IMR-90 (cell line): Measurements from ENCODE around the gene DNAJC5G. TPM values are rescaled to one million over a fixed set of nuclear protein-coding genes. Genes with fewer than 3 reads are reported as not detected.

Experiments
- ATAC-seq: fragments of 200-7000 bp; cut with Tn5 transposase; 2 replicates; pipeline ENCODE4 v1.9.1; 2020; ENCODE audit warnings: low read depth, mild to moderate bottlenecking, moderate library complexity
- BruUV-seq: library from RNA; stranded (reverse); fragments of 400-500 nt; replicated peaks from 2 replicates; lab custom pipeline; 2021; lab: Mats Ljungman, UMichigan
- CTCF ChIA-PET: fragments of 300-600 bp; formaldehyde crosslinking; extraction: SDS; loops from one replicate; lab custom pipeline; 2021; ENCODE audit warnings: antibody characterized with exemption; lab: Yijun Ruan, JAX
- POLR2A ChIA-PET: fragments of 300-600 bp; sonication (Branson Sonifier 250); formaldehyde crosslinking; loops from one replicate; lab custom pipeline; 2022; ENCODE audit warnings: antibody characterized with exemption; ENCODE audit not compliant: unreplicated experiment; lab: Charles Lee
- DNase-seq: peaks from one replicate; pipeline ENCODE4 v3.0.0; 2013
- H2AFZ ChIP-seq: replicated peaks from 2 replicates; pipeline ENCODE3; 2013; ENCODE audit warnings: low read length, mild to moderate bottlenecking; ENCODE audit not compliant: poor library complexity
- H2AK5ac ChIP-seq: 2 replicates; pipeline ENCODE4 v1.6.1; 2013; ENCODE audit warnings: low read depth, low read length, inconsistent platforms
- H2AK9ac ChIP-seq: replicated peaks from 2 replicates; pipeline ENCODE3; 2013; ENCODE audit warnings: mild to moderate bottlenecking, low read depth, low read length, moderate library complexity; ENCODE audit not compliant: poor library complexity
- H2BK120ac ChIP-seq: 2 replicates; pipeline ENCODE4 v1.6.1; 2013; ENCODE audit warnings: low read depth, low read length, inconsistent platforms
- H2BK15ac ChIP-seq: 3 replicates; pipeline ENCODE4 v1.6.1; 2013; ENCODE audit warnings: low read depth, low read length, inconsistent platforms
- H2BK20ac ChIP-seq: 2 replicates; pipeline ENCODE4 v1.6.1; 2013; ENCODE audit warnings: low read depth, mild to moderate bottlenecking, inconsistent platforms, low read length, moderate library complexity
- H2BK5ac ChIP-seq: 2 replicates; pipeline ENCODE4 v1.6.1; 2013; ENCODE audit warnings: mild to moderate bottlenecking, low read depth, low read length, inconsistent platforms; ENCODE audit not compliant: poor library complexity, severe bottlenecking
- H3K14ac ChIP-seq: replicated peaks from 2 replicates; pipeline ENCODE4 v1.6.1; 2013; ENCODE audit warnings: low read depth, low read length, inconsistent platforms
- H3K18ac ChIP-seq: 2 replicates; pipeline ENCODE4 v1.6.1; 2013; ENCODE audit warnings: low read depth, low read length, control low read depth
- H3K23ac ChIP-seq: 2 replicates; pipeline ENCODE4 v1.6.1; 2013; ENCODE audit warnings: low read depth, low read length, inconsistent platforms
- H3K27ac ChIP-seq: 2 replicates; pipeline ENCODE4 v1.5.1; 2013; ENCODE audit warnings: mild to moderate bottlenecking, control low read depth, low read length; ENCODE audit not compliant: insufficient read depth
- H3K27me3 ChIP-seq: 2 replicates; pipeline ENCODE4 v1.6.1; 2013; ENCODE audit warnings: low read length; ENCODE audit not compliant: control insufficient read depth, insufficient read depth
- H3K36me3 ChIP-seq: 2 replicates; pipeline ENCODE4 v1.6.1; 2013; ENCODE audit warnings: low read length, mixed read lengths; ENCODE audit not compliant: control insufficient read depth, insufficient read depth
- H3K4ac ChIP-seq: 2 replicates; pipeline ENCODE4 v1.6.1; 2013; ENCODE audit warnings: low read depth, low read length, inconsistent platforms
- H3K4me1 ChIP-seq: 2 replicates; pipeline ENCODE4 v1.6.1; 2013; ENCODE audit warnings: low read length, mixed read lengths; ENCODE audit not compliant: control insufficient read depth, insufficient read depth
- H3K4me2 ChIP-seq: 2 replicates; pipeline ENCODE4 v1.6.1; 2013; ENCODE audit warnings: low read depth, mild to moderate bottlenecking, control low read depth, low read length, moderate library complexity
- H3K4me3 ChIP-seq: 2 replicates; pipeline ENCODE4 v1.5.1; 2013; ENCODE audit warnings: low read depth, mild to moderate bottlenecking, control low read depth, low read length, moderate library complexity; ENCODE audit not compliant: insufficient read depth
- H3K56ac ChIP-seq: 2 replicates; pipeline ENCODE4 v1.6.1; 2013; ENCODE audit warnings: low read length, inconsistent platforms; ENCODE audit not compliant: insufficient read depth; ENCODE audit errors: extremely low read depth
- H3K79me1 ChIP-seq, 2 experiments: 2 replicates each; pipeline ENCODE4 v1.6.1; 2013; ENCODE audit warnings: low read length in 2 of 2, inconsistent platforms in 1 of 2, low read depth in 1 of 2
- H3K9ac ChIP-seq: 2 replicates; pipeline ENCODE4 v1.6.1; 2013; ENCODE audit warnings: low read depth, low read length, control low read depth
- H3K9me1 ChIP-seq: 2 replicates; pipeline ENCODE4 v1.6.1; 2013; ENCODE audit warnings: low read length, inconsistent platforms; ENCODE audit not compliant: insufficient read depth
- H3K9me3 ChIP-seq: 2 replicates; pipeline ENCODE4 v1.6.1; 2013; ENCODE audit warnings: low read length; ENCODE audit not compliant: control insufficient read depth, insufficient read depth
- H4K20me1 ChIP-seq: 2 replicates; pipeline ENCODE4 v1.6.1; 2013; ENCODE audit warnings: low read length, inconsistent platforms; ENCODE audit not compliant: insufficient read depth
- H4K5ac ChIP-seq: 2 replicates; pipeline ENCODE4 v1.6.1; 2013; ENCODE audit warnings: mild to moderate bottlenecking, low read depth, low read length, control low read depth
- H4K8ac ChIP-seq, 2 experiments: 2 replicates each; pipeline ENCODE4 v1.6.1; 2013; ENCODE audit warnings: low read depth in 2 of 2, low read length in 2 of 2, control low read depth in 1 of 2, inconsistent platforms in 1 of 2
- H4K91ac ChIP-seq: 2 replicates; pipeline ENCODE4 v1.6.1; 2013; ENCODE audit warnings: low read depth, low read length, inconsistent platforms; ENCODE audit not compliant: insufficient read depth
- BHLHE40 ChIP-seq: fragments of 150-350 bp; IDR thresholded peaks from 2 replicates; pipeline ENCODE4 v1.6.1; 2016; ENCODE audit warnings: mild to moderate bottlenecking, low read depth, low read length
- CEBPB ChIP-seq: IDR thresholded peaks from 2 replicates; pipeline ENCODE4 v1.6.1; 2012; ENCODE audit warnings: low read depth, low read length, improper control_type of control experiment
- CHD1 ChIP-seq: IDR thresholded peaks from 2 replicates; pipeline ENCODE4 v1.6.1; 2012; ENCODE audit warnings: low read depth, low read length, improper control_type of control experiment
- FOS ChIP-seq: fragments of 150-350 bp; IDR thresholded peaks from 2 replicates; pipeline ENCODE4 v1.6.1; 2016; ENCODE audit warnings: low read depth, low read length
- MAFK ChIP-seq: IDR thresholded peaks from 2 replicates; pipeline ENCODE4 v1.6.1; 2012; ENCODE audit warnings: low read depth, low read length, improper control_type of control experiment
- MAZ ChIP-seq: IDR thresholded peaks from 2 replicates; pipeline ENCODE4 v1.6.1; 2012; ENCODE audit warnings: low read depth, mild to moderate bottlenecking, low read length, improper control_type of control experiment, moderate library complexity, borderline replicate concordance
- MXI1 ChIP-seq: IDR thresholded peaks from 2 replicates; pipeline ENCODE4 v1.6.1; 2012; ENCODE audit warnings: low read depth, mild to moderate bottlenecking, low read length, moderate library complexity, borderline replicate concordance
- NFE2L2 ChIP-seq: fragments of 150-350 bp; IDR thresholded peaks from 2 replicates; pipeline ENCODE4 v1.6.1; 2016; ENCODE audit warnings: low read depth, mild to moderate bottlenecking, low read length
- POLR2A ChIP-seq: IDR thresholded peaks from 2 replicates; pipeline ENCODE4 v1.6.1; 2012; ENCODE audit warnings: mild to moderate bottlenecking, low read depth, low read length
- RAD21 ChIP-seq: IDR thresholded peaks from 2 replicates; pipeline ENCODE4 v1.6.1; 2012; ENCODE audit warnings: low read length, improper control_type of control experiment
- RFX5 ChIP-seq: IDR thresholded peaks from 2 replicates; pipeline ENCODE4 v1.8.0; 2012; ENCODE audit warnings: low read depth, mild to moderate bottlenecking, low read length, moderate library complexity
- SMC3 ChIP-seq: fragments of 150-350 bp; IDR thresholded peaks from 2 replicates; pipeline ENCODE4 v1.6.1; 2016; ENCODE audit warnings: low read depth, mild to moderate bottlenecking, antibody characterized with exemption, low read length, moderate library complexity
- WGBS, 2 experiments: methylation state at CpG; one replicate each; pipeline versions ENCODE4 v1.1.5 to v1.1.7; 2013; ENCODE audit warnings: missing lambda C conversion rate in 2 of 2; ENCODE audit not compliant: insufficient read length in 1 of 2; ENCODE audit errors: extremely low coverage in 2 of 2; 5-methylcytosine and 5-hydroxymethylcytosine counted together
- dilution Hi-C: fragments of 300-500 bp; cut with HindIII; formaldehyde crosslinking; loops from one replicate; pipeline ENCODE4 v1.14.3; 2018; ENCODE audit warnings: low sequenced_read_pairs; ENCODE audit not compliant: unreplicated experiment
- in situ Hi-C: fragments of 300-500 bp; cut with MboI; formaldehyde crosslinking; loops from 3 replicates; pipeline ENCODE4 v1.14.3; 2019; ENCODE audit warnings: low sequenced_read_pairs, inconsistent platforms, mixed read lengths
- intact Hi-C: fragments of 100-400 bp; cut with micrococcal nuclease; formaldehyde crosslinking; loops from 2 replicates; pipeline ENCODE4 v1.10.0; 2022
- polyA plus RNA-seq, 3 experiments: library from polyadenylated mRNA; depleted of rRNA; stranded (reverse); fragments of >200 nt; gene quantifications; 2 replicates each; pipeline ENCODE4 v1.2.3, GENCODE V29; 2012; ENCODE audit warnings: low replicate concordance in 1 of 3
- total RNA-seq: library from RNA; depleted of rRNA; stranded (reverse); fragments of >200 nt; gene quantifications from 2 replicates; pipeline ENCODE4 v1.2.3, GENCODE V29; 2012
- TF ChIP-seq, protein P1 (sequence below): fragments of 150-350 bp; IDR thresholded peaks from 2 replicates; pipeline ENCODE4 v1.6.1; 2017; ENCODE audit warnings: mild to moderate bottlenecking, antibody characterized with exemption, low read length, low read depth
- TF ChIP-seq, protein P2 (sequence below): fragments of 150-350 bp; IDR thresholded peaks from 2 replicates; pipeline ENCODE4 v1.6.1; 2016; ENCODE audit warnings: low read depth, mild to moderate bottlenecking, low read length, moderate library complexity, borderline replicate concordance

The DNAJC5G gene
- total and polyA plus RNA-seq, 2 of the 4 experiments (the other 2 are of a cell fraction): not detected

DNA sequence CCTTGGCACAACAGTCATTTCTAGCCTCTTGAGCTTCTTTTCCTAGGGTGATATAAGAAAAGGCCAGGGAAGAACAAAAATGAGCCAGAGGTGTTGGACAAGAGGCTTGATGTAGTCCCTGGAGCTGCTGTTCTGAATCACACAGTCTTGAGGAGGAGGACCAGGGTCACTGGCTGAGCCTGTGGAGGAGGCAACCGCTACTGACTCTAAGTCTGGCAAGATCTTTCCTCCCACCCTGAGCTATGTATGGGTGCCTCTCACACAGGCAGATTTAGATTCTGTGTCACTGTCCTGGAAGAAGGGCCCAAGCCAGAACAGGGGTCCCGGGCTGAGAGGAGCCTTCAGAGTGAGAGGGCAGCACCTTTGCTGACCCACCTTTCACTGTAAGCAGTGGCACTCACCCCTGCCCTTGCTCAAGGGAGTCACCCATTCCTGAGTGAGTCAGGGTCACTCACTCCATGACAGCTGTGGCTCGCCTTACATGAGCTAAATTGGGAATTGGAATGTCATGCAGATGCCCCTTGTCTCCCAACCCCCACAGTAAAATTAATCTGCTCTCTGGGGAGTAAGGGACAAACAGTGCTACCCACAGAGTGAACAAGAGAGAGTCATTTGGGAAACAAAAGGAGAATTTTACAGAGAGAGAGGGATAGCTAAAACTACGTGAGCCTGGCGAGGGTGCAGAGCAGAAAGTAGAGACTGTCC is 6.8 kb downstream of the DNAJC5G start, which contains the start of gene TRIM54:
Gene TRIM54 (plus strand): TSS at position 575 of the 705 bp plus-strand sequence. CDS start 303 bp downstream, outside the sequence.
- CTCF ChIA-PET: interaction anchor here (0.7 to 4.1 kb wide), 6 partner anchors 11 to 436 kb away, joined by 3 to 34 read pairs (median 4); partner anchors contain the start of gene SLC30A3

More for the DNA sequence above, 6.8 kb downstream of the DNAJC5G start, which contains the start of gene TRIM54:
- no TSS peak for BruUV-seq
- Histone ChIP-seq H3K27me3 (peaks cover 10% of the 10 kb centered on the region), H2AK9ac (peak within 1 kb of the TSS; percentile 53), H4K5ac (no peak within 1 kb of the TSS), H3K56ac (no peak within 1 kb of the TSS), H4K20me1 (no peaks in the 10 kb centered on the region), H3K14ac (peak within 1 kb of the TSS; percentile 29; the same call in 1 of the 2 replicates), H3K4me1 (peaks cover 29% of the 10 kb centered on the region), H3K4ac (peak within 1 kb of the TSS; percentile 60), H2BK15ac (peak within 1 kb of the TSS; percentile 14; the same call in 1 of the 3 replicates), H2AFZ (peak within 1 kb of the TSS; percentile 60), H3K79me1 (no peaks in the 10 kb centered on the region), H2AK5ac (peak within 1 kb of the TSS; percentile 68; the same call in 1 of the 2 replicates), H2BK20ac (peak within 1 kb of the TSS; percentile 63), H3K4me2 (no peak within 1 kb of the TSS), H2BK5ac (no peak within 1 kb of the TSS), H4K8ac (peak within 1 kb of the TSS in 1 of 2 experiments; percentile 16; a peak in 1 of 4 replicates), H3K4me3 (no peak within 1 kb of the TSS), H3K9me1 (peaks cover 17% of the 10 kb centered on the region), H4K91ac (peak within 1 kb of the TSS; percentile 17; the same call in 1 of the 2 replicates), H3K27ac (no peak within 1 kb of the TSS), H3K9ac (no peak within 1 kb of the TSS), H3K23ac (peak within 1 kb of the TSS; percentile 4), H3K9me3 (no peaks in the 10 kb centered on the region), H3K18ac (peak within 1 kb of the TSS; percentile 13; the same call in 1 of the 2 replicates), H3K36me3 (no peaks in the 10 kb centered on the region), H2BK120ac (peak within 1 kb of the TSS; percentile 66)
- ATAC-seq (0 out of 2 replicates have a peak, but pooled peaks have one; percentile 13), DNase-seq (peak; percentile 33)
- 74% methylated on average over 3 of the region's 5 CpGs; no CpG with 5 or more reads in 1 of the 2 experiments for WGBS, 2 experiments
- TF ChIP-seq RAD21: no peak
- TF ChIP-seq POLR2A: no peak
- no peak for TF ChIP-seq CHD1
- no peak for TF ChIP-seq BHLHE40
- no peak for TF ChIP-seq RFX5
- TF ChIP-seq MAZ: no peak
- TF ChIP-seq MAFK: no peak
- TF ChIP-seq, protein P1, sequence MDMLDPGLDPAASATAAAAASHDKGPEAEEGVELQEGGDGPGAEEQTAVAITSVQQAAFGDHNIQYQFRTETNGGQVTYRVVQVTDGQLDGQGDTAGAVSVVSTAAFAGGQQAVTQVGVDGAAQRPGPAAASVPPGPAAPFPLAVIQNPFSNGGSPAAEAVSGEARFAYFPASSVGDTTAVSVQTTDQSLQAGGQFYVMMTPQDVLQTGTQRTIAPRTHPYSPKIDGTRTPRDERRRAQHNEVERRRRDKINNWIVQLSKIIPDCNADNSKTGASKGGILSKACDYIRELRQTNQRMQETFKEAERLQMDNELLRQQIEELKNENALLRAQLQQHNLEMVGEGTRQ: no peak
- TF ChIP-seq FOS: no peak
- TF ChIP-seq, protein P2, sequence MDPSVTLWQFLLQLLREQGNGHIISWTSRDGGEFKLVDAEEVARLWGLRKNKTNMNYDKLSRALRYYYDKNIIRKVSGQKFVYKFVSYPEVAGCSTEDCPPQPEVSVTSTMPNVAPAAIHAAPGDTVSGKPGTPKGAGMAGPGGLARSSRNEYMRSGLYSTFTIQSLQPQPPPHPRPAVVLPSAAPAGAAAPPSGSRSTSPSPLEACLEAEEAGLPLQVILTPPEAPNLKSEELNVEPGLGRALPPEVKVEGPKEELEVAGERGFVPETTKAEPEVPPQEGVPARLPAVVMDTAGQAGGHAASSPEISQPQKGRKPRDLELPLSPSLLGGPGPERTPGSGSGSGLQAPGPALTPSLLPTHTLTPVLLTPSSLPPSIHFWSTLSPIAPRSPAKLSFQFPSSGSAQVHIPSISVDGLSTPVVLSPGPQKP: no peak
- no peak for TF ChIP-seq CEBPB
- TF ChIP-seq NFE2L2: no peak
- TF ChIP-seq SMC3: no peak
- no peak for TF ChIP-seq MXI1
- in situ Hi-C loops: loop anchor here (5.0 kb wide), 1 partner anchor 185 kb away; no protein-coding TSS in a partner anchor
- POLR2A ChIA-PET: no interaction called here
- intact Hi-C loops: loop anchor here (2.0 kb wide), 2 partner anchors 69 to 183 kb away; partner anchors contain the start of genes ATRAID and SLC5A6
- dilution Hi-C loops: no loop called here
